ENCODE measurements around the gene MBD3L5. TPM values are rescaled to one million over a fixed set of nuclear protein-coding genes. Genes with fewer than 3 reads are reported as not detected.

The MBD3L5 gene
- total RNA-seq, 2 donors from 2014 or later, result not detected

DNA sequence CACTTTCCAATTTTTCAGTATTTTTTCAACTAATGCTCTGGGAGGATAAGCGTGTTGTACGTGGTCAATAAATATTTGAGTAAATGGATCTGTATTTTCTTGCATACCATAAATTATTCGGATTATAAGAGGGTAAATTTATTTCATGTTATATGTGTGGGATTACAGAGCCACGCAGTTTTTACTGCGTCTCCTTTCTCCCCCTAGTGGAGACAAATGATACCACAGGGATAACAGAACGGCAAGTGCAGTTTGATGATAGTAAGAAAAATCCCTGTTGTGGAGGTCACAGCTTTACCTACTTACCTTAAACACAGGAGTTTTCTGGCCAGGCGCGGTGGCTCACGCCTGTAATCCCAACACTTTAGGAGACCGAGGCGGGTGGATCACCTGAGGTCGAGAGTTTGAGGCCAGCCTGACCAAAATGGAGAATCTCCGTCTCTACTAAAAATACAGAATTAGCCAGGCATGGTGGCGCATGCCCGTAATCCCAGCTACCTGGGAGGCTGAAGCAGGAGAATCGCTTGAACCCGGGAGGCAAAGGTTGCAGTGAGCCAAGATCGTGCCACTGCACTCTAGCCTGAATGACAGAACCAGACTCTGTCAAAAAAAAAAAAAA, 26.0 kb upstream of the MBD3L5 start:
- DNase-seq (no peak), ATAC-seq (no peak)
- no peaks in the 10 kb centered on the region for H3K27me3 ChIP-seq
- no peaks in the 10 kb centered on the region for H3K4me1 ChIP-seq
- 81 to 84% methylated on average over 18 of the region's 18 CpGs for WGBS, 2 donors
- no peak overlapping the region for H3K27ac ChIP-seq
- H3K9me3 ChIP-seq, result no peaks in the 10 kb centered on the region
- intact Hi-C loops (cut with DNase I), result no loop called here
- no peak for TF ChIP-seq POLR2A (IDR thresholded peaks at IDR 0.05)
- TF ChIP-seq, protein P1, sequence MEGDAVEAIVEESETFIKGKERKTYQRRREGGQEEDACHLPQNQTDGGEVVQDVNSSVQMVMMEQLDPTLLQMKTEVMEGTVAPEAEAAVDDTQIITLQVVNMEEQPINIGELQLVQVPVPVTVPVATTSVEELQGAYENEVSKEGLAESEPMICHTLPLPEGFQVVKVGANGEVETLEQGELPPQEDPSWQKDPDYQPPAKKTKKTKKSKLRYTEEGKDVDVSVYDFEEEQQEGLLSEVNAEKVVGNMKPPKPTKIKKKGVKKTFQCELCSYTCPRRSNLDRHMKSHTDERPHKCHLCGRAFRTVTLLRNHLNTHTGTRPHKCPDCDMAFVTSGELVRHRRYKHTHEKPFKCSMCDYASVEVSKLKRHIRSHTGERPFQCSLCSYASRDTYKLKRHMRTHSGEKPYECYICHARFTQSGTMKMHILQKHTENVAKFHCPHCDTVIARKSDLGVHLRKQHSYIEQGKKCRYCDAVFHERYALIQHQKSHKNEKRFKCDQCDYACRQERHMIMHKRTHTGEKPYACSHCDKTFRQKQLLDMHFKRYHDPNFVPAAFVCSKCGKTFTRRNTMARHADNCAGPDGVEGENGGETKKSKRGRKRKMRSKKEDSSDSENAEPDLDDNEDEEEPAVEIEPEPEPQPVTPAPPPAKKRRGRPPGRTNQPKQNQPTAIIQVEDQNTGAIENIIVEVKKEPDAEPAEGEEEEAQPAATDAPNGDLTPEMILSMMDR (IDR thresholded peaks at IDR 0.05), result no peak
- no peaks in the 10 kb centered on the region for H3K36me3 ChIP-seq (replicated peaks in 1 of 2; ENCODE audit: insufficient read depth in 1 of 2, low read depth in 2 of 2)
- H3K4me3 ChIP-seq, result no peak overlapping the region

DNA sequence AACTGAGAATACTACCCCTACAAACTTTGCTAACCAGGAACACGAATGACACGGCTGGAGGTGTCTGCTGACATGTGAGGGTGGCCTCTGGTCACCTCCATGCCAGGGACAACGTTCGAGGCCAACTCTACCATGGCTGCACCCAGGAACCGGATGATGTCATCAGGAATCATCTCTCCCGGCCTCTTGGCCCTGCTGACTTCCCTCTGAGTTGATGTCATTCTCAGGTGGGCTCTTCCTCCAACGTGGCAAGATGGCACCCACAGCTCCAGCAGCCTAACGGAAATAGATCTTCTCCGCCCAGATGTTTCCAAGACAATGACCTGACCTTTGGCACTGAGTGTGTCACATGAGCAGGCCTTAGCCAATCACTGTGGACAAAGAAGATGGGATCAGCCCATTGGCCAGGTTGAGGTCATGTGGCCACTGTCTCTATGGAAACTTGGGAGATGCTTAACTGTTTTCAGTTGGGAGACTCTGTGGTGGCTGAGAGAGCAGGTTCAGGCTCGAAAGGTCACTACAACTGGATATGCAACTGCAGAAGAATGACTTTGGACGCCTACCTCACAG, 24.2 kb upstream of the MBD3L5 start:
- intact Hi-C loops (cut with DNase I), result no loop called here
- ATAC-seq, result no peak

DNA sequence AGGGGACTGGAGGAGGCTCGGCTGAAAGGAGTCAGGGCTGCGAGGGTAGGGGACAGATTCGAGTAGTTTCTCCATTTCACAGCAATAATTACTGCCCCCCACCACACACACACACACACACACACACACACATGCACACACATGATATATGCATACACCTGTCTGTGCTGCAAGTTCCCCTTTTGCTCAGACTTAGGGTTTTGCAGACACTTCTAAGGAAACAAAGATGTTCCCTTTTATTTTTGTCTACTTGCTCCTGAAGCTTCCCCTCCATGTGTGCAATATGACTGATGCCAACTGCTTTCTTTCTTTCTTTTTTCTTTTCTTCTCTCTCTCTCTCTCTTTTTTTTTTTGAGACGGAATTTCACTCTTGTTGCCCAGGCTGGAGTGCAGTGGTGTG, 22.5 kb upstream of the MBD3L5 start:
- Histone ChIP-seq H3K9me3 (no peaks in the 10 kb centered on the region), H3K27ac (no peak overlapping the region), H3K27me3 (no peaks in the 10 kb centered on the region), H3K36me3 (replicated peaks in 1 of 2; ENCODE audit: insufficient read depth in 1 of 2, low read depth in 2 of 2) (no peaks in the 10 kb centered on the region), H3K4me1 (no peaks in the 10 kb centered on the region), H3K4me3 (no peak overlapping the region)
- DNase-seq (no peak), ATAC-seq (no peak)
- TF ChIP-seq POLR2A (IDR thresholded peaks at IDR 0.05), result no peak
- TF ChIP-seq, protein P1 (IDR thresholded peaks at IDR 0.05), result no peak
- intact Hi-C loops (cut with DNase I), result no loop called here
- 45 to 48% methylated on average over 4 of the region's 4 CpGs for WGBS, 2 donors

More for the DNA sequence above, 24.2 kb upstream of the MBD3L5 start:
- no peak for DNase-seq
- Histone ChIP-seq H3K4me3 (no peak overlapping the region), H3K27me3 (no peaks in the 10 kb centered on the region), H3K36me3 (replicated peaks in 1 of 2; ENCODE audit: insufficient read depth in 1 of 2, low read depth in 2 of 2) (no peaks in the 10 kb centered on the region), H3K9me3 (no peaks in the 10 kb centered on the region), H3K27ac (no peak overlapping the region), H3K4me1 (no peaks in the 10 kb centered on the region)
- TF ChIP-seq, protein P1 (IDR thresholded peaks at IDR 0.05), result no peak
- TF ChIP-seq POLR2A (IDR thresholded peaks at IDR 0.05), result no peak
- 61 to 72% methylated on average over 7 to 11 of the region's 11 CpGs for WGBS, 2 donors

DNA sequence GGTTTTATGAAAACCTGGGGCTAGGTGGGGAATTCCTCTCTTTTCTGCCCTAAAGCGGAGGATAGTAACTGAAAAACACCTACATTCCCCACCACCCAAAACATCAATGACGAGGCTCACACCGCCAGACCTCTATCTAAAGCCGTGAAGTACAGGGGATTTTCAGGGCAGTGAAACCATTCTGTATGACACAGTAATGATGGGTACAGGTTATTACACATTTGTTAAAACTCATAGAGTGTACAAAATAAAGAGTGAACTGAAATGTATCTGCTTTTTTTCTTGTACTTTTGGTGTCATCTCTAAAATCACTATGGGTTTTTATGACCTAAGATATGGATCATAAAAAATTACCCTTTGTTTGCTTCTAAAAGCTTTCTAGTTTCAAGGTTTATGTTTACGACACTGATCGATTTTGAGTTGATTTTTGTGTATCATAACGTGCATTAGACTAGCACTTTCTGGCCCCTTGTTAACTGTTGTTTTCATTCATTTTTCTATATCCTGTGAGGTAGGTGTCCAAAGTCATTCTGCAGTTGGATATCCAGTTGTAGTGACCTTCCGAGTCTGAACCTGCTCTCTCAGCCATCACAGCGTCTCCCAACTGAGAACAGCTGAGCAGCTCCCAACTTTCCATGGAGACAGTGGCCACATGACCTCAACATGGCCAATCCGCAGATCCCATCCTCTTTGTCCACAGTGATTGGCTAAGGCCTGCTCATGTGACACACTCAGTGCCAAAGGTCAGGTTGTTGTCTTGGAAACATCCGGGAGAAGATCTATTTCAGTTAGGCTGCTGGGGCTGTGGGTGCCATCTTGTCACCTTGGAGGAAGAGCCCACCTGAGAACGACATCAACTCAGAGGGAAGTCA, 19.4 kb upstream of the MBD3L5 start:
- 67 to 76% methylated on average over 11 to 12 of the region's 12 CpGs for WGBS, 2 donors
- ATAC-seq, result no peak
- H3K9me3 ChIP-seq, result no peaks in the 10 kb centered on the region

More for the DNA sequence above, 19.4 kb upstream of the MBD3L5 start:
- H3K4me1 ChIP-seq, result no peaks in the 10 kb centered on the region
- no peaks in the 10 kb centered on the region for H3K27me3 ChIP-seq
- intact Hi-C loops (cut with DNase I), result no loop called here
- no peak overlapping the region for H3K4me3 ChIP-seq
- TF ChIP-seq POLR2A (IDR thresholded peaks at IDR 0.05), result no peak
- TF ChIP-seq, protein P1 (IDR thresholded peaks at IDR 0.05), result no peak
- H3K36me3 ChIP-seq (replicated peaks in 1 of 2; ENCODE audit: insufficient read depth in 1 of 2, low read depth in 2 of 2), result no peaks in the 10 kb centered on the region
- H3K27ac ChIP-seq, result no peak overlapping the region
- no peak for DNase-seq
